ENCODE measurements around the gene FLNB. TPM values are rescaled to one million over a fixed set of nuclear protein-coding genes. Genes with fewer than 3 reads are reported as not detected.

The FLNB gene
- total RNA-seq, 1 donor from 2014 or later, result 328 TPM

- peak in 1 of 2 donors; percentile 32 for DNase-seq (ENCODE audit: low read depth in 2 of 2)
Observed at GRCh38 chr3:58009749-58010535, 1.7 kb downstream of the FLNB start.

- DNase-seq (ENCODE audit: low read depth in 2 of 2), result no peak
Observed at GRCh38 chr3:58010562-58010961, 2.3 kb downstream of the FLNB start.

GRCh38 chr3:58011580-58011979 is 3.4 kb downstream of the FLNB start:
- DNase-seq (ENCODE audit: low read depth in 2 of 2), result no peak

GRCh38 chr3:58012302-58012701 is 4.1 kb downstream of the FLNB start:
- DNase-seq (ENCODE audit: low read depth in 2 of 2), result no peak

- peak in 1 of 2 donors; percentile 55 for DNase-seq (ENCODE audit: low read depth in 2 of 2)
Observed at GRCh38 chr3:58013099-58013498, 4.9 kb downstream of the FLNB start.

GRCh38 chr3:58013973-58014649 is 5.9 kb downstream of the FLNB start:
- DNase-seq (ENCODE audit: low read depth in 2 of 2), result peak in 1 of 2 donors; percentile 78

GRCh38 chr3:58015520-58015915 is 7.3 kb downstream of the FLNB start:
- no peak for DNase-seq (ENCODE audit: low read depth in 2 of 2)

GRCh38 chr3:58016710-58017109 is 8.5 kb downstream of the FLNB start:
- no peak for DNase-seq (ENCODE audit: low read depth in 2 of 2)

- DNase-seq (ENCODE audit: low read depth in 2 of 2), result no peak
Observed at GRCh38 chr3:58018892-58019742, 10.9 kb downstream of the FLNB start.

- DNase-seq (ENCODE audit: low read depth in 2 of 2), result peak in 1 of 2 donors; percentile 40
Observed at GRCh38 chr3:58020783-58021071, 12.5 kb downstream of the FLNB start.

- DNase-seq (ENCODE audit: low read depth in 2 of 2), result no peak
Observed at GRCh38 chr3:58021072-58021959, 13.1 kb downstream of the FLNB start.

GRCh38 chr3:58021962-58022361 is 13.7 kb downstream of the FLNB start:
- DNase-seq (ENCODE audit: low read depth in 2 of 2), result no peak

- no peak for DNase-seq (ENCODE audit: low read depth in 2 of 2)
Observed at GRCh38 chr3:58022490-58022889, 14.3 kb downstream of the FLNB start.

- no peak for DNase-seq (ENCODE audit: low read depth in 2 of 2)
Observed at GRCh38 chr3:58023531-58023930, 15.3 kb downstream of the FLNB start.

- no peak for DNase-seq (ENCODE audit: low read depth in 2 of 2)
Observed at GRCh38 chr3:58025406-58025805, 17.2 kb downstream of the FLNB start.

GRCh38 chr3:58025837-58026569 is 17.8 kb downstream of the FLNB start:
- DNase-seq (ENCODE audit: low read depth in 2 of 2), result peak; percentile 82 to 83

- DNase-seq (ENCODE audit: low read depth in 2 of 2), result peak in 1 of 2 donors; percentile 40
Observed at GRCh38 chr3:58026598-58026997, 18.4 kb downstream of the FLNB start.

- peak in 1 of 2 donors; percentile 76 for DNase-seq (ENCODE audit: low read depth in 2 of 2)
Observed at GRCh38 chr3:58027704-58028317, 19.6 kb downstream of the FLNB start.

- DNase-seq (ENCODE audit: low read depth in 2 of 2), result no peak
Observed at GRCh38 chr3:58028902-58029301, 20.7 kb downstream of the FLNB start.
